ENCODE results near the gene PGGT1B. TPM values are rescaled to one million over a fixed set of nuclear protein-coding genes. Genes with fewer than 3 reads are reported as not detected.
"Not testable (repeated sequence)": the region's sequence is repeated elsewhere in the genome, so short reads cannot be mapped to it uniquely, and the experiment has no call there.

The PGGT1B gene
- total RNA-seq, 1 donor from 2014 or later = 4.0 TPM

- no peak for DNase-seq (ENCODE audit: low spot score in 2 of 2)
- no peaks in the 10 kb centered on the region for H3K9me3 ChIP-seq
- no peaks in the 10 kb centered on the region for H3K27me3 ChIP-seq
- peaks cover 0 to 12% of the 10 kb centered on the region in 2 donors for H3K4me1 ChIP-seq
- no peak overlapping the region for H3K27ac ChIP-seq
- intact Hi-C loops (cut with DNase I) = no loop called here
- no peaks in the 10 kb centered on the region for H3K36me3 ChIP-seq
- TF ChIP-seq CTCF (IDR thresholded peaks at IDR 0.05) = no peak
- H3K4me3 ChIP-seq = no peak overlapping the region
Observed at GRCh38 chr5:115260248-115260647, 2.4 kb downstream of the PGGT1B start.

- no peak for DNase-seq (ENCODE audit: low spot score in 2 of 2)
- H3K9me3 ChIP-seq = no peaks in the 10 kb centered on the region
- intact Hi-C loops (cut with DNase I) = no loop called here
- no peak for TF ChIP-seq CTCF (IDR thresholded peaks at IDR 0.05)
- peaks cover 0 to 9% of the 10 kb centered on the region in 2 donors for H3K4me1 ChIP-seq
- no peak overlapping the region for H3K27ac ChIP-seq
- no peak overlapping the region for H3K4me3 ChIP-seq
- no peaks in the 10 kb centered on the region for H3K27me3 ChIP-seq
- H3K36me3 ChIP-seq = no peaks in the 10 kb centered on the region
Observed at GRCh38 chr5:115257981-115258380, 4.7 kb downstream of the PGGT1B start.

GRCh38 chr5:115249379-115249778, 13.3 kb downstream of the PGGT1B start:
- intact Hi-C loops (cut with DNase I); H3K27me3 ChIP-seq: not testable (repeated sequence)

GRCh38 chr5:115246361-115246991, 16.2 kb downstream of the PGGT1B start:
- no peak for DNase-seq (ENCODE audit: low spot score in 2 of 2)
- no peaks in the 10 kb centered on the region for H3K9me3 ChIP-seq
- intact Hi-C loops (cut with DNase I) = loop anchor here (1.0 kb wide), 1 partner anchor 148 kb away; no protein-coding TSS in a partner anchor
- H3K36me3 ChIP-seq = peaks cover 0 to under 1% of the 10 kb centered on the region in 2 donors
- H3K27ac ChIP-seq = no peak overlapping the region
- peak; percentile 36 to 80 (median 67) for TF ChIP-seq CTCF (IDR thresholded peaks at IDR 0.05)
- H3K4me3 ChIP-seq = no peak overlapping the region
- H3K27me3 ChIP-seq = no peaks in the 10 kb centered on the region
- peaks cover 0 to 6% of the 10 kb centered on the region in 2 donors for H3K4me1 ChIP-seq

More at GRCh38 chr5:115249379-115249778, 13.3 kb downstream of the PGGT1B start:
- H3K4me1 ChIP-seq; DNase-seq (ENCODE audit: low spot score in 2 of 2); H3K36me3 ChIP-seq; H3K4me3 ChIP-seq; H3K9me3 ChIP-seq; H3K27ac ChIP-seq: not testable (repeated sequence)

GRCh38 chr5:115243412-115243811, 19.3 kb downstream of the PGGT1B start:
- Histone ChIP-seq H3K9me3 (no peaks in the 10 kb centered on the region), H3K4me1 (peaks cover 0 to 6% of the 10 kb centered on the region in 2 donors), H3K36me3 (peaks cover 7 to 23% of the 10 kb centered on the region in 2 donors), H3K4me3 (no peak overlapping the region), H3K27me3 (no peaks in the 10 kb centered on the region), H3K27ac (no peak overlapping the region)
- no peak for DNase-seq (ENCODE audit: low spot score in 2 of 2)
- TF ChIP-seq CTCF (IDR thresholded peaks at IDR 0.05) = no peak
- intact Hi-C loops (cut with DNase I) = no loop called here

- no peak overlapping the region for H3K4me3 ChIP-seq
- no peaks in the 10 kb centered on the region for H3K27me3 ChIP-seq
- H3K36me3 ChIP-seq = peaks cover 7 to 24% of the 10 kb centered on the region in 2 donors
- no peak for DNase-seq (ENCODE audit: low spot score in 2 of 2)
- H3K4me1 ChIP-seq = peaks cover 0 to 6% of the 10 kb centered on the region in 2 donors
- no peaks in the 10 kb centered on the region for H3K9me3 ChIP-seq
- no peak for TF ChIP-seq CTCF (IDR thresholded peaks at IDR 0.05)
- intact Hi-C loops (cut with DNase I) = no loop called here
- H3K27ac ChIP-seq = no peak overlapping the region
Observed at GRCh38 chr5:115241881-115242642, 20.6 kb downstream of the PGGT1B start.

Data from ascending aorta (tissue), 2 donors.